LoVo (cell line): ENCODE measurements around the gene KCNK7.

Experiments used
- DNase-seq: peaks from one replicate; pipeline ENCODE4 v3.0.0-alpha.2; 2016; ENCODE audit warnings: low spot score

The KCNK7 gene

GRCh38 chr11:65586676-65587075 is 8.9 kb downstream of the KCNK7 start:
- no peak for DNase-seq

- no peak for DNase-seq
Measured at GRCh38 chr11:65586247-65586630, 9.4 kb downstream of the KCNK7 start.

- DNase-seq = no peak
Measured at GRCh38 chr11:65585396-65586246, 10.0 kb downstream of the KCNK7 start.

- DNase-seq = no peak
Measured at GRCh38 chr11:65584723-65585171, 10.9 kb downstream of the KCNK7 start.

DNA sequence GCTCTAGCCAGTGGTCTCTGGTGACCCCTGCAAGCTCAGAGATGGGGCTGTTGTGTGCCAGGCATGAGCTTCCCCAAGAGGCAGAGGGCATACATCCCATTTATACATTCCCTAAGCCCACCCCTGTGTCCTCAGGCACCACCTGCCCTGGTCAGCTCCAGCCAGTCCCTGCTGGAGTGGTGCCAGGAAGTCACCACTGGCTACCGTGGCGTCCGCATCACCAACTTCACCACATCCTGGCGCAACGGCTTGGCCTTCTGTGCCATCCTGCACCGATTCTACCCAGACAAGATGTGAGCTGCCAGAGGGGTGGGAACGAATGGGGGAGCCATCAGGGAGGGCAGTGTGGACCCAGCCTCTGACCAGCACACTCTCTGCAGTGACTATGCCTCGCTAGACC is 11.5 kb downstream of the KCNK7 start:
- DNase-seq = no peak

- DNase-seq = no peak
Measured at GRCh38 chr11:65583589-65583988, 12.0 kb downstream of the KCNK7 start.

- DNase-seq = no peak
Measured at GRCh38 chr11:65581928-65582327, 13.7 kb downstream of the KCNK7 start.

DNA sequence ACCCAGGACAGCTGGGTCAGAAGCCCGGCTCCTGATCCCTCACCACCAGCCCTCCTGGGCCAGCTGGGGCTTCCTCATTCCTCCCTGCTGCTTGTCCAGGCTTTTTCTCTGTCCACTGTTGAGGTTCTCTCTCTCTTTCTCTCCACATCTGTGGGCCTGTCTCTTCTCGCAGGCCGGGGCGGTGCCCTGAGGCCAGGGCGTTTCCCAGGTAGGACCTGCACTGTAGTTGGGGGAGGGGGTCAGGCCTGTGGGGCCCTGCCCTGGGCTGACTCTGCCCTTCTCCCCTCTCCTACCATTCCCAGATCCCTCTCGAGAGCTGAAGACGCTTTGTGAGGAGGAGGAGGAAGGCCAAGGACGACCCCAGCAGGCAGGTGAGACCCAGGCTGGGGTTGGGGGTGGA is 14.8 kb downstream of the KCNK7 start:
- DNase-seq = no peak

DNA sequence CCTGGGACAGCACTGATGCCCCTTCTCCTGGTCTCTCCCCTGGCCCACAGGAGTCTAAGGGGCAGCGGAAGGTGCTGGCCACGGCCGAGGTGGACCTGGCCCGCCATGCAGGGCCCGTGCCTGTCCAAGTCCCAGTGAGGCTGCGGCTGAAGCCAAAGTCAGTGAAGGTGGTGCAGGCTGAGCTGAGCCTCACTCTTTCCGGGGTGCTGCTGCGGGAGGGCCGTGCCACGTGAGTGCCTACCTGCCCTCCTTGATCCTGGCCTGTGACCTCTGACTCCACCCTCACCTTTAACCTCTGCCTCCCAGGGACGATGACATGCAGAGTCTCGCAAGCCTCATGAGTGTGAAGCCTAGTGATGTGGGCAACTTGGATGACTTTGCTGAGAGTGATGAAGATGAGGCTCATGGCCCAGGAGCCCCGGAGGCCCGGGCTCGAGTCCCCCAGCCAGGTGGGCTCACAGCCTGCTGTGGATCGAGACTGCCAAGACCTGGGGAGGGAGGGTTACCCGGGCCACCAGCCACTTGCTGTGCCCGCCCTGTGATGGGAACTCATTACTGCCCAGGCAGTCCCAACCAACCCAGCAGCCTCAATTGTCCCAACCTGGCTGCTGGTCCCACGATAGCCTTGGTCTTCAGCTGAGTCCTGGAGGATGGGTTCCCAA is 15.4 kb downstream of the KCNK7 start:
- DNase-seq = no peak

DNA sequence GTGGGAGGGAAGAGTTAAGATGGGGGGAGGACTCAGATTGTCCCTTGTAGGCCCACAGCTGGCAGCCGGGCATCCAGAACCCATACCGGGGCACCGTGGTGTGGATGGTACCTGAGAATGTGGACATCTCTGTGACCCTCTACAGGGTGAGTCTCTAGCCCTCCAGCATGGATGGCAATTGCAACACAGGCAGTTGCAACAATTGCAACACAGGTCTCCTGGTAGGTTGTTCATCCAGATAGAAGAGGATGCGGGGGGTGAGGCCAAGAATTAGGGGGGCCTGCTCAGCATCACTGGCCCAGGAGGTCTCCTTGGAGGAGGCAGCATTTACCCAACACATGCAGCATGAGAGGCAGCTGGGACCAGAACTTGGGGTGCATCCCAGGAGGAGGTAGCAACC is 16.3 kb downstream of the KCNK7 start:
- no peak for DNase-seq

DNA sequence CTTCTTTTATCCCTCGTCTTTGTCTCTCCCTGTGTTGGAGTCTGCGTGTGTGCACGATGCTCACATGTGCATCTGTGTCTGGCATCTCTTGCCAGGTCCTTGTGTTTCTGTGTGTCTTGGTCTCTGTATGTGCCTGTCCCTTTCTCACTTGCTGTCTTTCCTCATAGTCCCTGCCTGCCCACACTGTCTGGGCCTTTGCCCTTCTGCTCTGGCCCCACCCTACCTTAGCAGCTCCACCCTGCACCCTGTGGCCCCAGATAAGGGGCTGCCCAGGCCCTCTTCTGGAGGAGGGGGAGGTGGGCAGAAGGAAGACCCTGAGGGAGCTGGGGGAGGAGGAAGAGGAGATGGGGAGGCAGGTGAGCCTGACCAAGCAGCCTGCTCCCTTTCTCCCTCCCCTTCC is 16.9 kb downstream of the KCNK7 start:
- DNase-seq = no peak

DNA sequence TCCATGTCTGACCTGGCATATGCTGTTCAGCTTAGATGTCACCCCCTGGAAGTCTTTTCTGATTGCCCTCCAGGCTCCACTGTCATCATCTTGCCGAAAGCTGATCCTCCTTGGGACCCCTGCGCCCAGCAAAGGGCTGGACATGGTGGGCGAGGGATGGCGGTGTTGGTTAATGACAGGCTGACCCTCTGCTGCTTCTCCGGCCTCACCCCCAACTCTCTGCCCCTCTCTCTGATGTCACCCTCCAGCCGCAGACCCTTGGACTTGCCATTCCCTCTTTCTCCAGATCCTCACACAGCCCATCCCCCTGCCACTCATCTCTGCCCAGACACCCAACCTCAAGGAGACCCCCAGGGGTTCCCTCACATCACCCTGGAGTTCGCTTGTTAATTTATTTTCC is 17.5 kb downstream of the KCNK7 start:
- no peak for DNase-seq

DNA sequence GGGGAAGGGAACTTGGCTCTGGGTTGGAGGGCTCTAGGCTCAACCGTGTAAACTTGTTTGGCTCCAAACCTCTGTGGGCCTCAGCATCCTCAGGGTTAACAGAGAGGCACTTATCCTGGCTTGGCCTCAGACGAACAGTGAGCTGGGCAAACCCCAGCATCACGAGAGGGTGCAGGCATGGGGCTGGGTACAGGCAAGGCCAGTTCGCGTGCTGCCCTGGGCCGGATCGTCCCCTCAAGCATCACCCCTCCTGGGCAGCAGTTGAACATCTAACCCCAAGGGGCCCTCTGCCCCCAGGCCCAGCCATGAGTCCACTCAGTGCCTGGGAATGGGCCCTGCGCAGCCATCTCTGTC is 17.9 kb downstream of the KCNK7 start:
- DNase-seq = no peak

DNA sequence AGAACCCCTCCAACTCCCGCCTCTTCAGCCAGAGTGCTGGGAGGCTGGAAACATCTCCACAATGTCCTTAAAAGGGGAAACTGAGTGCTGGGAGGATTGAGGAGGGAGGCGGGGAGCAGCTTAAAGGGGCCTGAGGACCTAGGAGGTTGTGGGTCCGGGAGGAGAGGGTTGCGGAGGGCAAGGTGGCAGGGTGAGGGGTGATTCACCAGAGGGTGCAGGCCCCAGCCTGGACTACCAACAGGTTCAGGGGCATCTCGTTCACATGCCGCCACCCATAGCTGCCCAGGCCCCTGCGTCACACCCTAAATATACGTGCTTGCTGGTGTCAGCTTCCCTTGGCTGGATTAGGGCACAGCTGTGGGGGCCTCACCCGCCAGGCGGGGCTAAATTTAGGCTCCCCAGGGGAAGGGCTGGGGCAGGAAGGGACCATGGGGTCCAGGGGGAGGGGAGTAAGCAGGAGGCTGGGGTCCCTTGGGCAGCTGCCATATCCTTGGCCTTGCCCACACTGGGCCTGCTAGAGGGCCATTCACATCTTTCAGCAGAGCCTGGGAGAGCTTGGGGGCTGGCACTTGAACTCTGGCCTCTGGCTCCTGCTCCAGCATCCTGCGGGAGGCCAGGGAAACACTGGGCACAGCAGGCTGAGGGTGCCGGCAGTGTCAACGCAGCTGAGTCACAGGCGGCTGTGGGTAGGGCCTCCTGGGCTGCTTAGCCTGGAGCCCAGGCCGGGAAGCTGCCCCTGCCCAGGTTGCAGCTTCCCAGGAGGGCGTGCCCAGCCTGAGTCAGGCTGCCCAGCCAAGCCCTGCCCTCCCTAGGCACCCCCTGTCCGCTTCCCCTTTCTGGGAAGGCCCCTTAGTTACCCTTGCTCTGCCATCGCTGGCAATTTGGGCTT is 18.5 kb downstream of the KCNK7 start:
- DNase-seq = peak; percentile 79

DNA sequence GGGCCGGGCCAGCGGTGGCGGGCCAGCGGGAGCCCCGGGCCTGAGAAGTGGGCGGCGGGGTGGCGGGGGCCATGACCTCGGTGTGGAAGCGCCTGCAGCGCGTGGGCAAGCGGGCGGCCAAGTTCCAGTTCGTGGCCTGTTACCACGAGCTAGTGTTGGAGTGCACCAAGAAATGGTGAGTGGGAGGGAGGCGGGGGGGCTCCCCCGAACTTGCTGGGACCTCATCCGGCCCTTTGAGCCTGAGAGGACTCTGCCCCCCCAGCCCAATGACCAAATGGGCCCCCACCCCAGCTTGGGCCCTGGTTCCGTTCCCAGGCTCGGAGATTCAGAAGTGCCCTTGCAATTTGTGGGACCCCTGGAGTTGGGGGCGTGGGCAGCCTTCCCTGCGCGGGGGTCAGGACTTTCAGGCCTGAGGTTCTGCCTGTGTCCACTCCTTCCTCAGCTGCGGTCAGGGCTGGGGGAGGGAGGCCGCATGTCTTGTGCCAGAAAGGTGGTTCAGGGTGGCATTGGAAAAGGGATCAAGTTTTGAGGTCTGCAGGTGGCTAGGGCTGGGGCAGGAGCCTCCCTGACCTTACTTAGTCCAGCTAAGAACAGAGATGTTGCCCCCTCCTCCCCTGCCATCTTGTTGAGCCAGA is 19.3 kb downstream of the KCNK7 start:
- no peak for DNase-seq

DNA sequence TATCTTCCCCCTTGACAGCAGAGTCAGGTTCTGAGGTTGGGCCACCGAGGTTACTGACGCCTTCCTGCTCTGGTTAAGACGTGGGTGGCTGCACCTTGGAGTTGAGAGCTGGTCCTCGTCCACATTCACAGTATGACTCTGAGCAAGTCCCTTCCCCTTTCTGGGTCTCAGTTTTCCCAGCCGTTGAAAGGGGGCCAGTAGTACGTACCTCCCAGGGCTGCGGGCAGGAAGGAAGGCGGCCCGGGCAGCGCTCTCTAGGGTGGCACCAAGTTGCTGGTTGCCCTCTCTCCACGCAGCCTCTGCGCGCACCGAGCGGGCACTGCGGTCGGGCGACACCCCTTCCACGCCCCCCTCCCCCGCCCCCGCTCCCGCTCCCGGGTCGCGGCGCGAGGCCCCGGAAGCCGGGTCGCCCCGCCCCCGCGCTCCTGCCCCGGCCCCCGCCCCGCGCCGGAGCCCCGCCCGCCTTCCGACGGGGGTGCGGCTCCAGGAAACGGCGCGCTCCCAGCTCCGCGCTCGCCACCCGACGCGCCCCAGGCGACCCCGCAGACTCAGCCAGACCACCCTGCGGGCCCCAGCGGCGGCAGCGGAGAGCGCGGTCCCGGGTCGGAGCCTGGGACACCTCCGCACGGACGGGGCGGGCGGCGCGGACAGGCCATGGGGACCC is 19.9 kb downstream of the KCNK7 start, which contains the start of gene EHBP1L1:
Gene EHBP1L1, plus strand, starts transcription at position 486 of the 664 bp plus-strand sequence. CDS start 250 bp downstream, outside the sequence.
- peak; percentile 53 for DNase-seq

DNA sequence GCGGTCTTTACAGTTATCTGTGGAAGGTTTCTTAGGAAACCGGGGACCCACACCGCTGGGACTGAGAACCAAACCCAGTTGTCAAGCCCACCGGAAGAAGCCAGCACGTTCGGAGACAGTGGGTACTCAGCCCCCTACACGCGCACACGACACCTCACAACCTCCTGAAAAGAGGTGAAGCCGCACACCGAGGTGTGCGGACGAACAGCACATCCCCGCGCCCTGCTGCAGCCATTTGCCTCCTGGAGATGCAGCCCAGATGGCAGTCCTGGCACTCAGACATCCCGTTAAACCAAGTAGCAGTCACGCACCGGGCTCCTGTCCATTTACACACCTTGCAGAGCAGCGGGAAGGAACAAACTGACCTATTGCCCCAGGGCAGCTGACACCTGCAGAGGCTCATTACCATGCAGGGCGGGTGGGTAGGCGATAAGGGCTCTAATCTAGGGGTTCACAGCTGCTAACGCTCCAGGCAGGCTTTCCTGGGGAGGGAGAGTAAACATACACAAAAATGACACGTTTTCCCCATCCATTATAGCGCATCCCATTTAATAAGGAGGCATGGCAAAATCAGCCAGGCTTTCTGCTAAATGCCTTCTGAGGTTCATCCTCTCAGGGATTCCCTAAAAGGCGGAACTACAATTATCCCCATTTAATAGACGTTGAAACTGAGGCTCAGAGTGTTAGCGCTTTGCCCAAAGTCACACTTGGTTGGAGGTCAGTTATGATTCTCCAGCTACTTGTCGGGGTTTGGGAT is 20.6 kb downstream of the KCNK7 start:
- DNase-seq = peak; percentile 39

DNA sequence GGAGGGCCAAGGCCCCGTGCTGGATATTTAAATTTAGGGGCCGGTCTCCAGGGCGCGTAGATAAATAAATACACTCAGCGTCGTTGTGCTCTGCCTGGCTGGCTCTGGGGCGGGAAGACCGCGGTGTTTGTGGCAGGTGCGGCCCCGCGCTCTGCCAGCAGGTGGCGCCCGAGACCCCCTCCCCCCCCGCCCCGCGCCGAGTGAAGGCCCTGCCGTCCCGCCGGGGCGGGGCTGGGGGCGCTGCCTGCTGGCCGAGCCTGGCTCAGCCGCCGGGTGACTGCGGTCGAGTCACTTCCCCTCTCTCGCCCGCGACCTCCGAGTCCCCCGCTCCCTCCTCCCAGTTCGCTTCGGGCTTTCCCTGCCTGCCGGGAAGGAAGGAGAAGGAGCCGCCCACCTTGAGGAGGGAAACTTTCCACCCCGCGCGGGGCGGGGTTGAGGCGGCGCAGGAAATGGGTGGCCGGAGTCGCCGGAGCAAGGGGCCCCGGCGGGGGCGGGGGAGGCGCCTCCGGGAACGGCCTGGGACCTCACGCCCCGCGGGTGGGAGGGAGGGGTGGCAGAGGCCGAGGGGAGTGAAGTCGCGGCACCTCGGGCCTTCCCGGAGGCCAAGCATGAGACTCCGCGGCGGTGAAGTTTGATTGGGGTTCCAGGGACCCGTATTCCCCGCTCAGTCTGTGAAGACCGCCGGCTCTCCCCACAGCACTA is 21.3 kb downstream of the KCNK7 start:
- DNase-seq = peak; percentile 85

- no peak for DNase-seq
Measured at GRCh38 chr11:65573391-65574079, 22.1 kb downstream of the KCNK7 start.
